HG02610 (cell line): ENCODE measurements around the gene MGST1.

Experiments
- ATAC-seq: cut with Tn5 transposase; IDR thresholded peaks from one replicate; pipeline ENCODE4 v1.9.1; 2021; ENCODE audit warnings: mild to moderate bottlenecking, moderate library complexity; ENCODE audit not compliant: unreplicated experiment

Gene MGST1

GRCh38 chr12:16347391-16348298 is at the start of gene MGST1:
Gene MGST1 (plus strand): TSS chr12:16347645. CDS start chr12:16354253, 6,608 bp downstream.
- peak; percentile 58 for ATAC-seq

GRCh38 chr12:16299403-16299802 is 48.0 kb upstream of the MGST1 start:
- no peak for ATAC-seq

DNA sequence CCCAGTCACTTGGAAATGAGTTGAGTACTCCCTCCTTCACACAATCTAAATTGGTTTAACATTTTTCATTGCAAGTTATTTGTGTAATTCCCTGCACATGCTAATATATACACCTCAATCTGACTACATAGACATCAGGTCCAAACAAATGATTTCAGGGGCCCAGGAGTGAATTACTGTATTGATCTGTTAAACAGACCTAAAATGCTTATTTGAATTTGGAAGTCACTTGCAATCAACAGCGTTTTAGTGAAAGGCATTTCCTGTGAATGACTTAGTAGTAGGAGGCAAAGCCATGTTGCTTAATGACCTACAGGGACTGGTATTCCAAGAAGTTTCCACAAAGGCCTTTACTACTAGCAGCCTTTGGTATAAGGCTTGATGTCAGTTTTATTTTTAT is 47.3 kb upstream of the MGST1 start:
- ATAC-seq = no peak

DNA sequence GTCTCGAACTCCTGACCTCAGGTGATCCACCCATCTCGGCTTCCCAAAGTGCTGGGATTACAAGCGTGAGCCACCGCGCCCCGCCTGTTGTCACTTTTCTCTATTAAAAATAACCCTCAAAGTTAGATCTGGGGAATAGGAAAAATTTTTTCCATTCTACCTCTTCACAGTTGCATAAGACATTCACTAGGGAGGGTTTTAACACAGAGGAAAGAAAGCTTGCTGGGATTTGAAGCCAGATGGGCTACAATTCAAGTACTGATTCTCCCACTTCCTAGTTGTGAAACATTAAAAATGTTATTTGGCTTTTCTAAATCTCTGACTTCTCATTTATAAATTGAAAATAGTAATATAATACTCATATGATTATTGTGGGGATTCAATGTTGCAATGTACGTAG is 46.7 kb upstream of the MGST1 start:
- ATAC-seq = no peak

DNA sequence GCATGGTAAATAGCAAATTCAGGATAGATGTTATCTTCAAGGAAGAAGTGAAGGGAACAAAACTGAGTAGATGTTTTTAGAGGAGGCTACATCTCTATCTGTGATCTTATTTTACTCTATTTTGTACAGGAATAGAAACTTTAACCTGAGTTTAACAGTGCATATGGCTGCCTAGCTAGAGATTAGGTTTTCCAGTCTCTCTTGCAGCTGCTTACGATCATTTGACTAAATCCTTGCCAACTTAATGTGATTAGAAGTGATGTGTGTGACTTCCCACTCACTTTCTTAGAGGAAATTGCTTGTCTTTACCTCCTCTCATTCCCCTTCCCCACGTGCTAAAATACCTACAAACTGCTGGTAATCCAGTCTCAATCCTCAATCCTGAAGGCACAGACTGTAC is 43.5 kb upstream of the MGST1 start:
- no peak for ATAC-seq

- no peak for ATAC-seq
These were observed 39.5 kb upstream of the MGST1 start for GRCh38 chr12:16307856-16308475.

DNA sequence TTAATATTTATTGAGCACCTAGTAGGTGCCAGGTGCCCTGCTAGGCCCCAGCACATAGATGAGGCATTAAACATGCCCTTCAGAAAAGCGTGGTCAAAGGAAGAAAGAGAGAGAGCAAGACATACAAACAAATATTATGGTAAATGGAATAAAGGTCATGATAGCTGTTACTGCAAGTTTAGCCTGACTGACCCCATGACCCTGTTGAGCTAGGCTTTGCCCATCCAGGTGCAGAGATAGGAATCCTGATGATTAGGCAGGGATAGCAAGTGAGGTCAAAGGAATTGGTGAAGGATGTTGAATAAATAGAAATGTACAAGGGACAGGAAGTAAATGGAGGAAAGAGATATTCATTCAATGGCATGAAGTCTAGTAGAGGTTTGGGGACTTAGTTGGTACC is 36.5 kb upstream of the MGST1 start:
- ATAC-seq = no peak

- ATAC-seq = no peak
These were observed 24.4 kb upstream of the MGST1 start for GRCh38 chr12:16323010-16323409.

- ATAC-seq = no peak
These were observed 23.8 kb upstream of the MGST1 start for GRCh38 chr12:16323638-16324037.

GRCh38 chr12:16324272-16324671 is 23.2 kb upstream of the MGST1 start:
- no peak for ATAC-seq

DNA sequence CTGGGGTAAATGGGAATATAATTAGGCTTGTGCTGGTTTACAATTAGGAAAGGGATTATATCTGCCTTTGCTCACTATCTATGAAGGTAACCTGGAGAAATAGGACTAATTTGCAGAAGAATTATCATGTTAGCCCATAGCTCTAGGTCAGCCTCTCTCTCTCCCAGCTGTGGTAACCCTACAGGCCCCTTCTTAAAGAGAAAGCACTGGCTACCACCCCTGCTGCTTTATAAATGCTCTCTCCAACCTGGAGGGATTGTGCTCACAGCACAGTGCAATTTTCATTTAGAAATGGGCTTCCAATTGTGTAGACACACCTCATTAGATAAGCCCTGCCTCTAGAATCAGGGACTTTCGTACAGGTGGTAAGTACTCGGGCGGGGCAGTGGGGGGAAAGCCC is 22.7 kb upstream of the MGST1 start:
- no peak for ATAC-seq

DNA sequence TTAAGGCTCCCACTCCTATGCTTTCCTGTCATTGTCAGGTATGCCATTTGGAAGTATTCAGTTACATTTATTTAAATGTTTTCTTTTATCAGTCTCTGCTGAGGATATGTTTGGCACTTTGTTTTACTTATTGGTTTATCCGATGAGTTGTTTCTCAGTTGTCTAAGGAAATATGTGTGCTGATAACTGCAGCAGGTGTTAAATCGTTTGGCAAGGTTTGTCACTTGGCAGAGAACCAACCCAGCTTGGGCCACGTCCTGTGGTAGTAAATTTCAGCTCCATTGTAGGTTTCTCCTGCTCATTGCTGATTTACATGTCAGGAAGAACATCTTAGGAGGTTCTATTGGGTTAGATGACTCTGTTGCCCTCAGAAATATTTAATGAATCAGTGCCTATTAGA is 22.0 kb upstream of the MGST1 start:
- no peak for ATAC-seq

DNA sequence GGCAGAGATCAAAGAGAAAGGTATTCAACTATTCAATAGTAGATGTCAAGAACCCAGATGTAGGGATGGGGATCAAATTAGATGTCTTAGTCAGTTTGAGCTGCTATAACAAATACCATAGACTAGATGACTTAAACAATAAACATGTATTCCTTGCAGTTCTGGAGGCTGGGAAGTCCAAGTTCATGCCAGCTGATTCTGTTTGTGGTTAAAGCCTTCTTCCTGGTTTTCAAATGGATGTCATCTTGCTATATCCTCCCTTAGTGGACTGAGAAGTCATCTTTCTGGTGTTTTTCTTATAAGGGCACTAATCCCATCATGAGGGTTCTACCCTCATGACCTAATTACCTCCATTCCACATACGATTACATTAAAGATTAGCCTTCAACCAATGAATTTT is 19.5 kb upstream of the MGST1 start:
- ATAC-seq = no peak

- ATAC-seq = no peak
These were observed 17.9 kb upstream of the MGST1 start for GRCh38 chr12:16329594-16329993.

GRCh38 chr12:16330560-16330959 is 16.9 kb upstream of the MGST1 start:
- no peak for ATAC-seq

- ATAC-seq = no peak
These were observed 15.4 kb upstream of the MGST1 start for GRCh38 chr12:16331998-16332397.

- no peak for ATAC-seq
These were observed 11.6 kb upstream of the MGST1 start for GRCh38 chr12:16335838-16336237.

DNA sequence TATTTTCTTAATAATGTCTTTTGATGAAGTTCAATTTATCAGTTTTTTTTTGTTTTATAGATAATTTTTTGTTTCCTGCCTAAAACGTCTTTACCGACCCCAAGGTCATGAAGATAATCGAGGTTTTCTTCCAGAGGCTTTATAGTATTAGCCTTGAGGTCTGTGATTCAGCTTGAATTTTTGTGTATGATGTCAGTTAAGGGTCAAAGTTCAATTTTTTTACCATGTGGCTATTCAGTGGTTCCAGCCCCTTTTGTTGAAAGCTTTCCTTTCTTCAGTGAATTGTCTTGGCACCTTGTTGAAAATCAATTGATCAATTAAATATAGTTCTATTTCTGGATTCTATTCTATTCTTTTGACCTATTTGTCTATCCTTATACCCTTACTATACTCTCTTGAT is 3.2 kb upstream of the MGST1 start:
- ATAC-seq = no peak

DNA sequence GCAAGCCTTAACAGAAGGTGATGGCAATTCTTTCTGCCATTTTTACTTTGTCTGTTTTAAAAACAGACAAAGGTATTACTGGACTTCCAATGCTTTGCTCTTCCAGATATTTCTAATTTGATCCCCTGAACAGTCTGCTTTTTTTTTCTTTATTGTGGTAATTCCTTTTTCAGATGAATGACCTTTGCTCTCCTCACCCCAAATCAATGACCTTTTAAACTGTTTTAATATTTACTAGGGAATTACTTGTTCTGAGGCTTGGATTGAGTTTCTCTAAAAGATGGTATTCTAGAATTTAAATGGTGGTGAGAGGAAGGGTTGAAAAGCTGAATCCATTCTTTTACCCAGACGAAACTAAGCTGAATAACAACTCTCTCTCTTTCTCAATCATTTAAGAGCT is 2.3 kb upstream of the MGST1 start:
- no peak for ATAC-seq

DNA sequence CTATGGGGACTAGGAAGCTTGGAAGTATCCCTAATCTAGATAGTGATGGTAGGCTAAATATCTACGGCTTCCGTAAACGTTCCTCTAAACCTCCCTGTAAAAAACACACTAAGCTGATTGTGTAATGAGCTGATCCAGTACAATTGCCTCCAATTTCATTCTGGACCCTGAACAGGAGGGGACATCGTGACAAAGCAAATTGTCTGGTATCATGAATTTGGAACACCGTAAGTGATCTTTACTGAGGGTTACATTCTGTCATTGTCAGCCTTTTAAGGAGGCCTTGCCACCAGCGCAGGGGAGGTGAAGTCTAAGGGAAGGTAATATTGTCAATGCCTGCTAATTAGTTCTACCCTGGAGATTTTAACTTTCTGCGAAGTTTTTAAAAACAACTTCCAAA is 487 bp upstream of the MGST1 start:
- no peak for ATAC-seq

- peak; percentile 59 for ATAC-seq
These were observed 1.1 kb downstream of the MGST1 start for GRCh38 chr12:16348435-16349130.

- peak; percentile 68 for ATAC-seq
These were observed 1.7 kb downstream of the MGST1 start for GRCh38 chr12:16349131-16349460.
